ENCODE measurements around the gene HRAS. TPM values are rescaled to one million over a fixed set of nuclear protein-coding genes. Genes with fewer than 3 reads are reported as not detected.
A peak's percentile ranks its signal among the peaks of the same experiment; 100 is the strongest.

The HRAS gene
- total RNA-seq, 1 donor from 2014 or later: 93.5 TPM

- Mint-ChIP-seq H3K36me3 (ENCODE audit: low read depth) (peaks cover 27% of the 10 kb centered on the region), H3K4me1 (no peaks in the 10 kb centered on the region), H3K4me3 (no peak overlapping the region)
These were observed 36.8 kb downstream of the HRAS start for GRCh38 chr11:498297-499181.

GRCh38 chr11:497565-498296, 37.6 kb downstream of the HRAS start:
- Mint-ChIP-seq H3K27me3 (ENCODE audit: low read depth) (peaks cover 3% of the 10 kb centered on the region), H3K9me3 (peaks cover 9% of the 10 kb centered on the region), H3K27ac (ENCODE audit: unreplicated experiment) (no peak overlapping the region), H3K36me3 (ENCODE audit: low read depth) (peaks cover 27% of the 10 kb centered on the region), H3K4me1 (no peaks in the 10 kb centered on the region), H3K4me3 (peak overlapping the region; percentile 57)
- no peak for TF ChIP-seq CTCF (conservative IDR thresholded peaks at IDR 0.05)
- no peak for DNase-seq (ENCODE audit: low read depth, low spot score)

More at GRCh38 chr11:498297-499181, 36.8 kb downstream of the HRAS start:
- H3K27me3 Mint-ChIP-seq (ENCODE audit: low read depth): peaks cover 3% of the 10 kb centered on the region
- no peak for DNase-seq (ENCODE audit: low read depth, low spot score)
- H3K27ac Mint-ChIP-seq (ENCODE audit: unreplicated experiment): no peak overlapping the region
- no peak for TF ChIP-seq CTCF (conservative IDR thresholded peaks at IDR 0.05)
- H3K9me3 Mint-ChIP-seq: peaks cover 9% of the 10 kb centered on the region

- DNase-seq (ENCODE audit: low read depth, low spot score): no peak
- no peak for TF ChIP-seq CTCF (conservative IDR thresholded peaks at IDR 0.05)
- Mint-ChIP-seq H3K9me3 (peaks cover 9% of the 10 kb centered on the region), H3K27me3 (ENCODE audit: low read depth) (peaks cover 3% of the 10 kb centered on the region), H3K4me1 (no peaks in the 10 kb centered on the region), H3K27ac (ENCODE audit: unreplicated experiment) (peak overlapping the region; percentile 43), H3K4me3 (peak overlapping the region; percentile 44), H3K36me3 (ENCODE audit: low read depth) (peaks cover 27% of the 10 kb centered on the region)
These were observed 38.4 kb downstream of the HRAS start for GRCh38 chr11:496834-497564.

- TF ChIP-seq CTCF (conservative IDR thresholded peaks at IDR 0.05): no peak
- no peaks in the 10 kb centered on the region for H3K4me1 Mint-ChIP-seq
- H3K36me3 Mint-ChIP-seq (ENCODE audit: low read depth): peaks cover 27% of the 10 kb centered on the region
- H3K9me3 Mint-ChIP-seq: peaks cover 9% of the 10 kb centered on the region
- H3K27me3 Mint-ChIP-seq (ENCODE audit: low read depth): peaks cover 3% of the 10 kb centered on the region
- no peak overlapping the region for H3K27ac Mint-ChIP-seq (ENCODE audit: unreplicated experiment)
- no peak for DNase-seq (ENCODE audit: low read depth, low spot score)
- H3K4me3 Mint-ChIP-seq: no peak overlapping the region
These were observed 39.8 kb downstream of the HRAS start for GRCh38 chr11:495537-495931.

GRCh38 chr11:494761-495536, 40.4 kb downstream of the HRAS start:
- H3K9me3 Mint-ChIP-seq: peaks cover 9% of the 10 kb centered on the region
- H3K27me3 Mint-ChIP-seq (ENCODE audit: low read depth): peaks cover 3% of the 10 kb centered on the region
- no peak for DNase-seq (ENCODE audit: low read depth, low spot score)
- no peaks in the 10 kb centered on the region for H3K4me1 Mint-ChIP-seq
- H3K4me3 Mint-ChIP-seq: no peak overlapping the region
- H3K27ac Mint-ChIP-seq (ENCODE audit: unreplicated experiment): peak overlapping the region; percentile 52
- peaks cover 25% of the 10 kb centered on the region for H3K36me3 Mint-ChIP-seq (ENCODE audit: low read depth)
- TF ChIP-seq CTCF (conservative IDR thresholded peaks at IDR 0.05): no peak

All from neural crest cell (in vitro differentiated cells).